ENCODE data around the gene DCLK2.

DCLK2 gene

GRCh38 chr4:150283689-150284088, 205.4 kb downstream of the DCLK2 start:
- DNase-seq, result no peak

- no peak for DNase-seq
Observed at GRCh38 chr4:150286656-150287055, 208.4 kb downstream of the DCLK2 start.

DNA sequence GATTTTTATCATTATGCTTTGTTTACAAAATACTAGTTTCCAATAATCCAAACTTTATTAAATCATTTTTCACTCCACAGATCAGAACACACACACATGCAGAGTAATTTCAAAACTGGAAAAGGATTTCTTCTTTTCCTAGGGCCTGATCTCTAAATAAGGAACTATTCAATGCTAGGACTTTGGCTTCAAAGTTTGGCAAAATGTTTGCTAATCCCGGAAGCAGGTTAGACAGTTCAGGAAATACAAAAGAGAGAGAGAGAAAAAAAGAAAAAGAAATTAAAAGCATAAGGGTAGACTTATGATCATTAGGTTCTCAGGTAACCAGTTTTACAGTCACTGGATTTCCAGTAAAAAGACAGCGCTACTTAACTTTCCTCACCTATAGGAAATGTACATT, 211.0 kb downstream of the DCLK2 start:
- DNase-seq, result no peak

DNA sequence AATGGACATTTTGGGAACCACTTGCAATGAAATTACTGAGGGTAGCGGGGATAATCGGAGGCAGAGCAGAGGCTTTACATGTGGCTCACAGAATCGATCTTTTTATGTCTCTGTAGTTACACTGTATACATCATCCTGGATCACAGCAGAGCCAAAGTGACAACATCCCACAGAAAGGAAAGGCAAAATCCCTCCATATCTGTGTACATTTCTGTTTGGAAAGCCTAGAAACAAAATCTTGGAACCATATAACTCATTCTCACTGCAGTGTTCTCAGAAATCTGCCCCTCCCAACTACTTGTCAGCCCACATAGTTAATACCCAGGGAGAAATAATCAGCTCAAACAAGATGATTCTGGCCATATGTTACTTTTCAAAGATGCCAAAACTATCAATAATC, 211.6 kb downstream of the DCLK2 start:
- no peak for DNase-seq

DNA sequence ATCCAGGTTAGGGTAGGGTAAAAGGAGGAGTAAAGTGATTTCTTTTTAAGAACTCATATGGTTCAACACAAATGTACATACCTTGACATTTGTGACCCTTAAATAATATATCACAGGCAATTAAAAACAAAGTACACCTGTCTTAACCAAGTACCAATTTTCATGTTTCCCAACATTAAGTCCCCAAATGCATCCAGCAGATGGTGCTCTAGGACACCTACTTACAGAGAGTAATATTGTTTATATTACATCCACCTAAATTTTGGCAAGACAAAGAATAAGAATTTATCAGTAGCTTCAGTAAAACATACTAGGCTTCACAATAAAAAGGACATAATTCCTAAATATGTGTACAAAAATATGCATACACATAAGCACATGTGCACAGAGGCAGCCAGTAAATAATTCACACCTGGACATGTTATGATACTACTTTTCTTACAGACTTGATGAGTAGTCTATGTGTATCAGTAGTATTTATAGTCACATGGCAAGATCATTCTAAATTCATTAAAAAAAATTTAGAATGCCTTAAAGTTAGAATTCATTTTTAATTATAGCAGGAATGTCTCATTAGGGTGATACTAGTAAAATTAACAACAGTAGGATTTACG, 219.7 kb downstream of the DCLK2 start:
- DNase-seq, result no peak

GRCh38 chr4:150299816-150300215, 221.6 kb downstream of the DCLK2 start:
- no peak for DNase-seq

GRCh38 chr4:150302553-150302952, 224.3 kb downstream of the DCLK2 start:
- DNase-seq, result no peak

GRCh38 chr4:150305995-150306394, 227.8 kb downstream of the DCLK2 start:
- DNase-seq, result no peak

GRCh38 chr4:150306719-150307118, 228.5 kb downstream of the DCLK2 start:
- no peak for DNase-seq
